B cell (primary cell): ENCODE data around the gene TMEM253. TPM values are rescaled to one million over a fixed set of nuclear protein-coding genes. Genes with fewer than 3 reads are reported as not detected.

ENCODE experiments used
- ATAC-seq: fragments of 200-7000 bp; cut with Tn5 transposase; one replicate; pipeline ENCODE4 v1.10.0; 2021; ENCODE audit warnings: low read depth, mild to moderate bottlenecking, moderate number of reproducible peaks, moderate library complexity
- CTCF ChIA-PET: fragments of 350-600 bp; sonication (Branson Sonifier 250); formaldehyde crosslinking; loops from one replicate; lab custom pipeline; 2021; ENCODE audit warnings: antibody characterized with exemption, inconsistent platforms; lab: Charles Lee
- POLR2A ChIA-PET: fragments of 350-600 bp; sonication (Branson Sonifier 250); formaldehyde crosslinking; loops from one replicate; lab custom pipeline; 2021; ENCODE audit warnings: antibody characterized with exemption; lab: Charles Lee
- DNase-seq: peaks from one replicate; pipeline ENCODE4 v3.0.0; 2013
- H2AFZ ChIP-seq: 2 replicates; pipeline ENCODE4 v1.6.1; 2012; ENCODE audit warnings: mild to moderate bottlenecking, low read depth, low read length; ENCODE audit not compliant: insufficient read depth, poor library complexity, severe bottlenecking
- H3K27ac ChIP-seq, 2 donors: 1 replicate in 1 of 2; 2 replicates in 1 of 2; pipeline ENCODE4 v1.5.1; 2012 to 2013; ENCODE audit warnings: low read length in 2 of 2, mild to moderate bottlenecking in 2 of 2, moderate library complexity in 1 of 2
- H3K27me3 ChIP-seq, 4 experiments: fragments of 200-600 bp in 1 of 4; sonication (generic) in 1 of 4; replicated peaks in 1 of 4; 1 replicate in 2 of 4; 2 replicates in 2 of 4; pipeline versions ENCODE4 v1.6.1 to v1.7.0; 2013 to 2016; ENCODE audit warnings: low read length in 3 of 4, mild to moderate bottlenecking in 2 of 4, mixed read lengths in 1 of 4, moderate library complexity in 1 of 4; ENCODE audit not compliant: insufficient read depth in 4 of 4, control insufficient read depth in 3 of 4; ENCODE audit errors: control extremely low read depth in 1 of 4
- H3K36me3 ChIP-seq, 2 experiments: replicated peaks in 1 of 2; 1 replicate in 1 of 2; 2 replicates in 1 of 2; pipeline versions ENCODE4 v1.6.1 to v1.7.1; 2013; ENCODE audit warnings: low read length in 1 of 2; ENCODE audit not compliant: insufficient read depth in 2 of 2, control insufficient read depth in 1 of 2; ENCODE audit errors: control extremely low read depth in 1 of 2, extremely low read depth in 1 of 2
- H3K4me1 ChIP-seq, 2 donors: fragments of 200-600 bp in 1 of 2; sonication (generic) in 1 of 2; 1 replicate in 1 of 2; 2 replicates in 1 of 2; pipeline versions ENCODE4 v1.5.1 to v1.6.1; 2013 to 2017; ENCODE audit warnings: low read length in 2 of 2; ENCODE audit not compliant: control insufficient read depth in 2 of 2, insufficient read depth in 2 of 2
- H3K4me2 ChIP-seq: replicated peaks from 2 replicates; pipeline ENCODE3; 2012; ENCODE audit warnings: mild to moderate bottlenecking, low read depth, low read length; ENCODE audit not compliant: poor library complexity, severe bottlenecking
- H3K4me3 ChIP-seq, 5 experiments: fragments of 200-600 bp in 1 of 5; sonication (generic) in 1 of 5; 1 replicate in 3 of 5; 2 replicates in 2 of 5; pipeline versions ENCODE4 v1.5.1 to v1.7.0; 2011 to 2016; ENCODE audit warnings: low read length in 4 of 5, mild to moderate bottlenecking in 4 of 5, low read depth in 2 of 5, control low read depth in 1 of 5, moderate library complexity in 1 of 5; ENCODE audit not compliant: insufficient read depth in 1 of 5; ENCODE audit errors: control extremely low read depth in 1 of 5, extremely low read depth in 1 of 5
- H3K79me2 ChIP-seq: fragments of 200-600 bp; sonication (generic); one replicate; pipeline ENCODE4 v1.6.0; 2016; ENCODE audit warnings: low read length; ENCODE audit not compliant: control insufficient read depth, insufficient read depth
- H3K9ac ChIP-seq: fragments of 200-600 bp; sonication (generic); 2 replicates; pipeline ENCODE4 v1.6.1; 2017; ENCODE audit warnings: mild to moderate bottlenecking, low read length, moderate library complexity
- H3K9me3 ChIP-seq, 3 donors: one replicate each; pipeline versions ENCODE4 v1.6.1 to v1.7.1; 2013; ENCODE audit warnings: low read length in 2 of 3; ENCODE audit not compliant: control insufficient read depth in 2 of 3, insufficient read depth in 1 of 3; ENCODE audit errors: control extremely low read depth in 1 of 3
- H4K20me1 ChIP-seq: 2 replicates; pipeline ENCODE4 v1.6.0; 2012; ENCODE audit warnings: mild to moderate bottlenecking, low read length; ENCODE audit not compliant: insufficient read depth, control insufficient read depth, poor library complexity, severe bottlenecking
- H3K27ac Mint-ChIP-seq: one replicate; pipeline ENCODE4 v1.8.0; 2021; ENCODE audit warnings: mixed read lengths
- H3K27me3 Mint-ChIP-seq: one replicate; pipeline ENCODE4 v1.8.0; 2021; ENCODE audit warnings: mixed read lengths
- H3K4me1 Mint-ChIP-seq: one replicate; pipeline ENCODE4 v1.8.0; 2021; ENCODE audit warnings: mixed read lengths
- H3K4me3 Mint-ChIP-seq: one replicate; pipeline ENCODE4 v1.8.0; 2021; ENCODE audit warnings: mixed read lengths
- H3K9me3 Mint-ChIP-seq: one replicate; pipeline ENCODE4 v1.8.0; 2022; ENCODE audit warnings: mixed read lengths; ENCODE audit not compliant: insufficient read depth
- EZH2 ChIP-seq: IDR thresholded peaks from 2 replicates; pipeline ENCODE4 v1.6.1; 2012; ENCODE audit warnings: borderline replicate concordance, low read depth, mild to moderate bottlenecking, moderate library complexity, low read length; ENCODE audit not compliant: insufficient read depth, poor library complexity, severe bottlenecking
- WGBS: methylation state at CpG from one replicate; pipeline ENCODE4 v1.1.5; 2013; ENCODE audit warnings: missing lambda C conversion rate; ENCODE audit not compliant: insufficient coverage; 5-methylcytosine and 5-hydroxymethylcytosine counted together
- intact Hi-C: fragments of 100-400 bp; cut with micrococcal nuclease; formaldehyde crosslinking; loops from one replicate; pipeline ENCODE4 v1.10.0; 2022
- polyA plus RNA-seq: library from polyadenylated mRNA; depleted of rRNA; stranded (reverse); fragments of >200 nt; gene quantifications from 2 replicates; pipeline ENCODE4 v1.2.3, GENCODE V29; 2012
- total RNA-seq, 2 donors: library from RNA; stranded (reverse); fragments of 120-200 nt in 1 of 2; gene quantifications; 1 replicate in 1 of 2; 2 replicates in 1 of 2; pipeline versions ENCODE4 v1.2.3 to v1.2.4, GENCODE V29; 2013 to 2022
- TF ChIP-seq, protein P1 (sequence below): fragments of 200-600 bp; IDR thresholded peaks from one replicate; pipeline ENCODE4 v1.8.0; 2022; ENCODE audit warnings: antibody characterized with exemption, mild to moderate bottlenecking

TMEM253 gene
- total and polyA plus RNA-seq, 2 donors (not counting 1 experiment from before 2014, with no cell fraction given), result not detected

DNA sequence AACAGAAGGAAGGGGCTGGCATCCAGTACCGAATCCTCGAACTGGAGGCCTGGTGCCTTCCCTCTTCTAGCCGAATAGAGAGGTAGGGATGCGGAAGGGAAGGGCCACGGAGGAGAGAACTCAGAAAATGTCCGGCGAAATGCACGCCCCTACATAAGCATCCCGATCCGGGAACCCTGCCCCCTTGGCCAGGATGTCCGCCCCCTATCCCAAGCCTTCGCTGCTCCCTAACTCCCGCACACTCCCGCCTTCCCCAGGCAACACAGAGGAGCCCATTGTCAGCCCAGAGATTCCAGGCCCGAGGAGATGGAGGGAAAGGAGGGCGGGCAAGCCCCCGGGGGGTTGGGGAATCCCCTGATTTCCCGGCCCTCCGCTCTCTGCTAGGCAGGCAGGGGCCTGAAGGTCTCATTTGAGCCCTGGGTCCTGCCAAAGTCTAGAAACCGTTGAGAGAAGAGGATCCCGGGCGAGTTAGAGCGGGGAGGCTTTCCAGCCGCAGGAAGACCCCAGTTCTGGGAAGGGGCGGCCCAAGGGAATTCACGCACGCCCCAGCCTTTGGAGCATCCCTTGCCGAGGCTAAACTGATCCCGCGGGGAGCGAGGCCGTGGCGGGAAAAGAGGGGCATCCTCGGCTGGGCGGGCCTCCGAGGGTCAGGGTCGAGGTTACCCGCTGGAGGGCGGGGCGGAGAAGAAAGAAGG, 31.3 kb upstream of the TMEM253 start:
- peak overlapping the region; percentile 43 for H2AFZ ChIP-seq
- intact Hi-C loops, result loop anchor here (2.0 to 5.0 kb wide), 2 partner anchors 45 to 488 kb away; partner anchors contain the start of gene NDRG2
- no peak for ATAC-seq

More for the DNA sequence above, 31.3 kb upstream of the TMEM253 start:
- H3K4me1 Mint-ChIP-seq, result peaks cover 44% of the 10 kb centered on the region
- H3K9me3 Mint-ChIP-seq, result no peaks in the 10 kb centered on the region
- Histone ChIP-seq H4K20me1 (no peaks in the 10 kb centered on the region), H3K27me3 (peaks cover 0 to 50% (median 18%) of the 10 kb centered on the region in 4 experiments), H3K36me3 (no peaks in the 10 kb centered on the region), H3K79me2 (no peaks in the 10 kb centered on the region), H3K9me3 (peaks cover 0 to 9% (median 0%) of the 10 kb centered on the region in 3 donors), H3K27ac (no peak overlapping the region), H3K4me1 (peaks cover 34 to 40% of the 10 kb centered on the region in 2 donors), H3K9ac (peak overlapping the region; percentile 70), H3K4me2 (peak overlapping the region; percentile 97), H3K4me3 (peak overlapping the region; percentile 8 to 69 (median 53))
- WGBS, result 1% methylated on average over 37 of the region's 40 CpGs
- TF ChIP-seq, protein P1, sequence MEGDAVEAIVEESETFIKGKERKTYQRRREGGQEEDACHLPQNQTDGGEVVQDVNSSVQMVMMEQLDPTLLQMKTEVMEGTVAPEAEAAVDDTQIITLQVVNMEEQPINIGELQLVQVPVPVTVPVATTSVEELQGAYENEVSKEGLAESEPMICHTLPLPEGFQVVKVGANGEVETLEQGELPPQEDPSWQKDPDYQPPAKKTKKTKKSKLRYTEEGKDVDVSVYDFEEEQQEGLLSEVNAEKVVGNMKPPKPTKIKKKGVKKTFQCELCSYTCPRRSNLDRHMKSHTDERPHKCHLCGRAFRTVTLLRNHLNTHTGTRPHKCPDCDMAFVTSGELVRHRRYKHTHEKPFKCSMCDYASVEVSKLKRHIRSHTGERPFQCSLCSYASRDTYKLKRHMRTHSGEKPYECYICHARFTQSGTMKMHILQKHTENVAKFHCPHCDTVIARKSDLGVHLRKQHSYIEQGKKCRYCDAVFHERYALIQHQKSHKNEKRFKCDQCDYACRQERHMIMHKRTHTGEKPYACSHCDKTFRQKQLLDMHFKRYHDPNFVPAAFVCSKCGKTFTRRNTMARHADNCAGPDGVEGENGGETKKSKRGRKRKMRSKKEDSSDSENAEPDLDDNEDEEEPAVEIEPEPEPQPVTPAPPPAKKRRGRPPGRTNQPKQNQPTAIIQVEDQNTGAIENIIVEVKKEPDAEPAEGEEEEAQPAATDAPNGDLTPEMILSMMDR, result no peak
- peak; percentile 11 for TF ChIP-seq EZH2
- ChIA-PET POLR2A (interaction anchor here (2.7 kb wide), 1 partner anchor 35 kb away, joined by 27 read pairs; no protein-coding TSS in a partner anchor), CTCF (interaction anchor here (1.3 to 6.4 kb wide), 11 partner anchors 8 to 67 kb away, joined by 4 to 276 read pairs (median 73); partner anchors contain the start of gene TMEM253)
- H3K27me3 Mint-ChIP-seq, result peaks cover 34% of the 10 kb centered on the region
- DNase-seq, result peak; percentile 56
- H3K27ac Mint-ChIP-seq, result peak overlapping the region; percentile 41
- H3K4me3 Mint-ChIP-seq, result peak overlapping the region; percentile 85
